HepG2 (cell line): ENCODE measurements around the gene GLIS2. TPM values are rescaled to one million over a fixed set of nuclear protein-coding genes. Genes with fewer than 3 reads are reported as not detected.

Experiments used
- ATAC-seq: fragments of 200-7000 bp; cut with Tn5 transposase; 3 replicates; pipeline ENCODE4 v1.9.1; 2020; ENCODE audit warnings: mild to moderate bottlenecking, moderate library complexity
- BruUV-seq: library from RNA; stranded (reverse); fragments of 400-500 nt; replicated peaks from 2 replicates; lab custom pipeline; 2021; lab: Mats Ljungman, UMichigan
- CTCF ChIA-PET: fragments of 300-600 bp; formaldehyde crosslinking; extraction: SDS; loops from one replicate; lab custom pipeline; 2021; ENCODE audit warnings: low total read pairs, inconsistent platforms, low intra/inter-chr PET ratio; lab: Yijun Ruan, JAX
- POLR2A ChIA-PET: fragments of 350-600 bp; sonication (Branson Sonifier 250); formaldehyde crosslinking; loops from one replicate; lab custom pipeline; 2020; ENCODE audit warnings: antibody characterized with exemption, inconsistent platforms; lab: Yijun Ruan, JAX
- DNase-seq: peaks from one replicate; pipeline ENCODE4 v3.0.0-alpha.2; 2015; ENCODE audit warnings: low spot score
- FAIRE-seq: peaks from 3 replicates; lab custom pipeline; 2011; peaks lifted over from hg19 to GRCh38; lab: Jason Lieb, UNC
- H2AFZ ChIP-seq: one replicate; pipeline ENCODE4 v1.6.1; 2011; ENCODE audit warnings: low read length, inconsistent platforms
- H3K27ac ChIP-seq: fragments of 300-600 bp; 3 replicates; pipeline ENCODE4 v1.8.0; 2011; ENCODE audit warnings: mixed run types, mild to moderate bottlenecking, mixed read lengths, low read length, inconsistent platforms; ENCODE audit not compliant: insufficient read depth; ENCODE audit errors: extremely low read length
- H3K27me3 ChIP-seq, 2 experiments: fragments of 200-600 bp in 1 of 2; 2 replicates in 1 of 2; 3 replicates in 1 of 2; pipeline versions ENCODE4 v1.6.0 to v1.8.0; 2011; ENCODE audit warnings: low read length in 2 of 2, mild to moderate bottlenecking in 2 of 2, moderate library complexity in 2 of 2, inconsistent platforms in 1 of 2; ENCODE audit not compliant: insufficient read depth in 2 of 2, control insufficient read depth in 1 of 2
- H3K36me3 ChIP-seq, 2 experiments: fragments of 200-600 bp in 1 of 2; replicated peaks in 1 of 2; 2 replicates in 1 of 2; 3 replicates in 1 of 2; pipeline versions ENCODE4 v1.5.1 to v1.8.0; 2011; ENCODE audit warnings: low read length in 2 of 2, inconsistent platforms in 1 of 2; ENCODE audit not compliant: insufficient read depth in 2 of 2, control insufficient read depth in 1 of 2
- H3K4me1 ChIP-seq: 2 replicates; pipeline ENCODE4 v1.5.1; 2012; ENCODE audit warnings: low read length, inconsistent platforms; ENCODE audit not compliant: insufficient read depth
- H3K4me2 ChIP-seq: 2 replicates; pipeline ENCODE4 v1.6.0; 2011; ENCODE audit warnings: low read depth, low read length, inconsistent platforms
- H3K4me3 ChIP-seq, 3 experiments: fragments of 200-600 bp in 1 of 3; sonication (generic), shearing (Covaris generic) in 1 of 3; replicated peaks in 1 of 3; 2 replicates each; pipeline ENCODE4 v1.5.1; 2011 to 2016; ENCODE audit warnings: low read length in 3 of 3, inconsistent platforms in 2 of 3, low read depth in 2 of 3, mild to moderate bottlenecking in 2 of 3, control low read depth in 1 of 3, mixed read lengths in 1 of 3; ENCODE audit not compliant: insufficient read depth in 1 of 3
- H3K79me2 ChIP-seq: one replicate; pipeline ENCODE4 v1.6.1; 2011; ENCODE audit warnings: low read length, inconsistent platforms; ENCODE audit not compliant: insufficient read depth
- H3K9ac ChIP-seq: 2 replicates; pipeline ENCODE4 v1.6.0; 2011; ENCODE audit warnings: mild to moderate bottlenecking, low read depth, low read length, inconsistent platforms; ENCODE audit not compliant: insufficient read depth
- H3K9me3 ChIP-seq: 2 replicates; pipeline ENCODE4 v1.5.1; 2012; ENCODE audit warnings: mild to moderate bottlenecking, low read length
- H4K20me1 ChIP-seq: 2 replicates; pipeline ENCODE4 v1.6.0; 2011; ENCODE audit warnings: inconsistent platforms, mild to moderate bottlenecking, low read length, moderate library complexity; ENCODE audit not compliant: insufficient read depth
- CCDC6 ChIP-seq: sonication (generic); formaldehyde crosslinking; IDR thresholded peaks from 2 replicates; pipeline ENCODE4 v1.8.1; 2022; ENCODE audit warnings: mild to moderate bottlenecking, missing genetic modification reagents, moderate library complexity
- MTF2 ChIP-seq: sonication (generic); formaldehyde crosslinking; IDR thresholded peaks from 2 replicates; pipeline ENCODE4 v1.5.0; 2020; ENCODE audit warnings: missing genetic modification reagents, borderline replicate concordance
- RBFOX2 ChIP-seq: fragments of 200-400 bp; formaldehyde crosslinking; IDR thresholded peaks from 2 replicates; pipeline ENCODE4 v1.6.1; 2017; ENCODE audit warnings: low read depth, mild to moderate bottlenecking, low read length
- SETDB1 ChIP-seq: sonication (generic); formaldehyde crosslinking; IDR thresholded peaks from 2 replicates; pipeline ENCODE4 v1.5.1; 2020; ENCODE audit warnings: missing genetic modification reagents, mild to moderate bottlenecking, borderline replicate concordance
- TERF1 ChIP-seq: sonication (generic); formaldehyde crosslinking; IDR thresholded peaks from 2 replicates; pipeline ENCODE4 v1.8.0; 2022; ENCODE audit warnings: mild to moderate bottlenecking, missing genetic modification reagents, moderate library complexity
- ZBED4 ChIP-seq: sonication (generic); formaldehyde crosslinking; IDR thresholded peaks from 2 replicates; pipeline ENCODE4 v1.4.0; 2020; ENCODE audit warnings: missing genetic modification reagents, borderline replicate concordance
- ZBTB10 ChIP-seq: sonication (generic); formaldehyde crosslinking; IDR thresholded peaks from 2 replicates; pipeline ENCODE4 v1.4.0; 2020; ENCODE audit warnings: missing genetic modification reagents, borderline replicate concordance
- WGBS: methylation state at CpG from one replicate; pipeline ENCODE4 v1.1.6; 2017; ENCODE audit warnings: low lambda C conversion rate; 5-methylcytosine and 5-hydroxymethylcytosine counted together
- in situ Hi-C: cut with HindIII; loops from 2 replicates; pipeline ENCODE4 v1.10.0; 2017; ENCODE audit warnings: low pct_unique_long_range_greater_than_20kb; ENCODE audit not compliant: extremely low pct_ligation_motif_present
- intact Hi-C: fragments of 100-400 bp; cut with micrococcal nuclease; formaldehyde crosslinking; loops from one replicate; pipeline ENCODE4 v1.10.0; 2022; ENCODE audit not compliant: unreplicated experiment
- polyA plus RNA-seq, 8 experiments: library from polyadenylated mRNA; depleted of rRNA in 3 of 8; stranded (reverse) in 7 of 8; unstranded in 1 of 8; fragments of >200 nt; fragmentation: Illumina TruSeq in 4 of 8; extraction: Trizol in 4 of 8; gene quantifications; 2 replicates each; pipeline versions ENCODE4 v1.2.1 to v1.2.3, GENCODE V29; 2011 to 2016; ENCODE audit warnings: low read depth in 4 of 8, missing spikeins in 1 of 8, mixed read lengths in 1 of 8; ENCODE audit not compliant: insufficient read depth in 1 of 8
- total RNA-seq, 5 experiments: library from RNA; depleted of rRNA; stranded (reverse); fragments of >200 nt; fragmentation: Illumina TruSeq; extraction: Trizol; gene quantifications; 2 replicates each; pipeline ENCODE4 v1.2.3, GENCODE V29; 2016; ENCODE audit warnings: low read depth in 1 of 5
- TF ChIP-seq, protein P1 (sequence below): sonication (generic); formaldehyde crosslinking; IDR thresholded peaks from 2 replicates; pipeline ENCODE4 v1.5.0; 2020; ENCODE audit warnings: mild to moderate bottlenecking, missing genetic modification reagents

The GLIS2 gene
- total and polyA plus RNA-seq, 2 of the 13 experiments (the other 11 are each of a cell fraction or from before 2014, with no cell fraction given) = 0.28 to 0.29 TPM

- peak; percentile 92; the same call in 1 of the 2 replicates for TF ChIP-seq ZBTB10 (CRISPR knock-in tag)
- TF ChIP-seq CCDC6 (CRISPR knock-in tag) = 0 out of 2 replicates have a peak, but pooled peaks have one; percentile 28
Observed at GRCh38 chr16:4288148-4288921, 27.5 kb upstream of the GLIS2 start (continued).

GRCh38 chr16:4290236-4290830 lies 25.5 kb upstream of the GLIS2 start:
- Histone ChIP-seq H3K27me3 (peaks cover 3 to 22% of the 10 kb centered on the region in 2 experiments; a peak in 4 of 5 replicates), H3K4me2 (peak overlapping the region; percentile 51), H3K9me3 (no peaks in the 10 kb centered on the region), H3K36me3 (no peaks in the 10 kb centered on the region), H3K9ac (peak overlapping the region; percentile 17; the same call in 1 of the 2 replicates), H3K27ac (peak overlapping the region; percentile 44), H3K79me2 (no peaks in the 10 kb centered on the region), H2AFZ (no peak overlapping the region), H3K4me3 (peak overlapping the region in 1 of 3 experiments; percentile 10; a peak in 1 of 6 replicates), H3K4me1 (peaks cover 70% of the 10 kb centered on the region), H4K20me1 (no peaks in the 10 kb centered on the region)
- in situ Hi-C loops (no loop called here), intact Hi-C loops (loop anchor here (1.0 kb wide), 1 partner anchor 24 kb away; no protein-coding TSS in a partner anchor)
- ChIA-PET POLR2A (interaction anchor here (0.7 to 1.4 kb wide), 9 partner anchors 9 to 38 kb away, joined by 3 to 8 read pairs (median 5); partner anchors contain the start of gene TFAP4), CTCF (interaction anchor here (5.5 kb wide), 1 partner anchor 39 kb away, joined by 43 read pairs; no protein-coding TSS in a partner anchor)
- FAIRE-seq (peak; percentile 39), ATAC-seq (peak; percentile 47), DNase-seq (peak; percentile 88)
- 2% methylated on average over 8 of the region's 8 CpGs for WGBS
- BruUV-seq = no TSS peak
- TF ChIP-seq, protein P1, sequence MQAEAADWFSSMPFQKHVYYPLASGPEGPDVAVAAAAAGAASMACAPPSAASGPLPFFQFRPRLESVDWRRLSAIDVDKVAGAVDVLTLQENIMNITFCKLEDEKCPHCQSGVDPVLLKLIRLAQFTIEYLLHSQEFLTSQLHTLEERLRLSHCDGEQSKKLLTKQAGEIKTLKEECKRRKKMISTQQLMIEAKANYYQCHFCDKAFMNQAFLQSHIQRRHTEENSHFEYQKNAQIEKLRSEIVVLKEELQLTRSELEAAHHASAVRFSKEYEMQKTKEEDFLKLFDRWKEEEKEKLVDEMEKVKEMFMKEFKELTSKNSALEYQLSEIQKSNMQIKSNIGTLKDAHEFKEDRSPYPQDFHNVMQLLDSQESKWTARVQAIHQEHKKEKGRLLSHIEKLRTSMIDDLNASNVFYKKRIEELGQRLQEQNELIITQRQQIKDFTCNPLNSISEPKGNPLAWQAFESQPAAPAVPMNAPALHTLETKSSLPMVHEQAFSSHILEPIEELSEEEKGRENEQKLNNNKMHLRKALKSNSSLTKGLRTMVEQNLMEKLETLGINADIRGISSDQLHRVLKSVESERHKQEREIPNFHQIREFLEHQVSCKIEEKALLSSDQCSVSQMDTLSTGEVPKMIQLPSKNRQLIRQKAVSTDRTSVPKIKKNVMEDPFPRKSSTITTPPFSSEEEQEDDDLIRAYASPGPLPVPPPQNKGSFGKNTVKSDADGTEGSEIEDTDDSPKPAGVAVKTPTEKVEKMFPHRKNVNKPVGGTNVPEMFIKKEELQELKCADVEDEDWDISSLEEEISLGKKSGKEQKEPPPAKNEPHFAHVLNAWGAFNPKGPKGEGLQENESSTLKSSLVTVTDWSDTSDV = no peak
- no peak; the same call in 1 of the 2 replicates for TF ChIP-seq ZBED4 (CRISPR knock-in tag)
- no peak for TF ChIP-seq RBFOX2
- TF ChIP-seq TERF1 (CRISPR knock-in tag) = no peak
- TF ChIP-seq MTF2 = no peak
- no peak for TF ChIP-seq SETDB1
